RWPE2 (cell line): ENCODE measurements around the gene GGTA1.
"Not testable (repeated sequence)": the region's sequence is repeated elsewhere in the genome, so short reads cannot be mapped to it uniquely, and the experiment has no call there.

Experiments used
- ATAC-seq: fragments of 200-7000 bp; cut with Tn5 transposase; 3 replicates; pipeline ENCODE4 v1.9.1; 2021; ENCODE audit warnings: low read depth
- DNase-seq: peaks from one replicate; pipeline ENCODE4 v3.0.0-alpha.2; 2020; ENCODE audit warnings: low spot score
- H3K27ac ChIP-seq: fragments of 450-650 bp; 2 replicates; pipeline ENCODE4 v1.5.1; 2017; ENCODE audit warnings: mild to moderate bottlenecking; ENCODE audit not compliant: poor library complexity, severe bottlenecking
- H3K27me3 ChIP-seq: fragments of 250-450 bp; sonication (Bioruptor Pico); 2 replicates; pipeline ENCODE4 v1.5.1; 2021; ENCODE audit warnings: mild to moderate bottlenecking, moderate library complexity; ENCODE audit not compliant: insufficient read depth, poor library complexity, severe bottlenecking
- H3K36me3 ChIP-seq: fragments of 250-450 bp; sonication (Bioruptor Pico); 2 replicates; pipeline ENCODE4 v1.5.1; 2020; ENCODE audit warnings: low read depth, mild to moderate bottlenecking, moderate library complexity
- H3K4me1 ChIP-seq: fragments of 250-450 bp; sonication (Bioruptor Pico); 2 replicates; pipeline ENCODE4 v1.5.1; 2021; ENCODE audit warnings: mild to moderate bottlenecking, moderate library complexity; ENCODE audit not compliant: insufficient read depth, poor library complexity, severe bottlenecking
- H3K4me3 ChIP-seq: fragments of 250-450 bp; sonication (Bioruptor Pico); 2 replicates; pipeline ENCODE4 v1.5.1; 2021; ENCODE audit warnings: mild to moderate bottlenecking, moderate library complexity; ENCODE audit not compliant: severe bottlenecking
- H3K9me3 ChIP-seq: fragments of 250-450 bp; sonication (Bioruptor Pico); 2 replicates; pipeline ENCODE4 v1.5.1; 2021; ENCODE audit warnings: mild to moderate bottlenecking, moderate library complexity; ENCODE audit not compliant: severe bottlenecking
- CTCF ChIP-seq: fragments of 450-650 bp; IDR thresholded peaks from one replicate; pipeline ENCODE4 v1.5.1; 2017; ENCODE audit warnings: mild to moderate bottlenecking, moderate library complexity; ENCODE audit not compliant: poor library complexity, severe bottlenecking

The GGTA1 gene

GRCh38 chr9:121439016-121439415 lies 60.6 kb downstream of the GGTA1 start:
- H3K27me3 ChIP-seq, result no peaks in the 10 kb centered on the region
- no peaks in the 10 kb centered on the region for H3K9me3 ChIP-seq
- TF ChIP-seq CTCF, result no peak
- H3K4me1 ChIP-seq, result no peaks in the 10 kb centered on the region
- no peak overlapping the region for H3K27ac ChIP-seq
- H3K4me3 ChIP-seq, result no peak overlapping the region
- DNase-seq (no peak), ATAC-seq (no peak)
- no peaks in the 10 kb centered on the region for H3K36me3 ChIP-seq

DNA sequence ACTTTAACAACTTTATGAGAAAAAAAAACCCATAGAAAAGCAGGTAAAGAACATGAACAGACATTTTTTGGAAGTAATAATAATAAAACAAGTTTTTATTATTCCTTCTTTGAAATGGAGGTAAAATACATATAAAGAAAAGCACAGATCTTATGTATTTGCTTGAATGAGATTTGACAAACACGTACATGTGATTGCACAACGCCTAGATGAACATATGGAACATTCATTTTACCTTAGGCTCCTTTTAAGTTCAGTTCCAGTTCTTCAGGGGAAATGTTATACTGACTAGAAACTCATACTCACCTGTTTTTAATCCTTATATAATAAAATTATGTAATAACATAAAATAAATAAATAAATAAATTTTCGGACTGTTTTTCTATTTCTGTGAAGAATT lies 61.8 kb downstream of the GGTA1 start:
- no peak overlapping the region for H3K27ac ChIP-seq
- TF ChIP-seq CTCF, result no peak

GRCh38 chr9:121437046-121437445 lies 62.6 kb downstream of the GGTA1 start:
- not testable (repeated sequence) for ATAC-seq, H3K27me3 ChIP-seq, H3K36me3 ChIP-seq, H3K27ac ChIP-seq, H3K4me1 ChIP-seq, H3K4me3 ChIP-seq, H3K9me3 ChIP-seq, DNase-seq

More for the DNA sequence above, 61.8 kb downstream of the GGTA1 start:
- Histone ChIP-seq H3K9me3 (no peaks in the 10 kb centered on the region), H3K4me1 (no peaks in the 10 kb centered on the region), H3K4me3 (no peak overlapping the region), H3K36me3 (no peaks in the 10 kb centered on the region), H3K27me3 (no peaks in the 10 kb centered on the region)
- DNase-seq (no peak), ATAC-seq (no peak)

- Histone ChIP-seq H3K9me3 (no peaks in the 10 kb centered on the region), H3K27ac (no peak overlapping the region), H3K4me1 (no peaks in the 10 kb centered on the region), H3K36me3 (no peaks in the 10 kb centered on the region), H3K27me3 (no peaks in the 10 kb centered on the region), H3K4me3 (no peak overlapping the region)
- ATAC-seq, result no peak
- no peak for TF ChIP-seq CTCF
- DNase-seq, result no peak
Measured at GRCh38 chr9:121434969-121435368, 64.7 kb downstream of the GGTA1 start.

DNA sequence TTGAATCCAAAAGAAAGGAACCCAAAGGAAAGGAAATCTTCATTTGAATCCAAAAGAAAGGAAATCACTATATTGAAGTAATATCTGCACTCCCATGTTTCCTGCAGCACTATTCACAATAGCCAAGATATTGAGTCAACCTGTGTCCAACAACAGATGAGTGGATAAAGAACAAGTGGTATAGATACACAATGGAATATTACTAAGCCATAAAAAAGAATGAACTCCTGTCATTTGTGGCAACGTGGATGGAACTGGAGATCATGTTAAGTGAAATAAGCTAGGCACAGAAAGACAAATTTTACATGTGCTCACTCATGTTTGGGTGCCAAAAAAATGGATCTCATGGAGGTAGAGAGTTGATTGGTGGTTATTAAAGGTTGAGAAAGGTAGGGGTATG lies 71.7 kb downstream of the GGTA1 start:
- no peak overlapping the region for H3K27ac ChIP-seq
- TF ChIP-seq CTCF, result no peak
- ATAC-seq (no peak), DNase-seq (no peak)
- no peaks in the 10 kb centered on the region for H3K9me3 ChIP-seq
- no peaks in the 10 kb centered on the region for H3K36me3 ChIP-seq
- H3K4me1 ChIP-seq, result no peaks in the 10 kb centered on the region
- H3K27me3 ChIP-seq, result no peaks in the 10 kb centered on the region
- H3K4me3 ChIP-seq, result no peak overlapping the region
